ENCODE results near the gene AIRE. TPM values are rescaled to one million over a fixed set of nuclear protein-coding genes. Genes with fewer than 3 reads are reported as not detected.

The AIRE gene
- total RNA-seq, 6 experiments from 2014 or later = not detected

DNA sequence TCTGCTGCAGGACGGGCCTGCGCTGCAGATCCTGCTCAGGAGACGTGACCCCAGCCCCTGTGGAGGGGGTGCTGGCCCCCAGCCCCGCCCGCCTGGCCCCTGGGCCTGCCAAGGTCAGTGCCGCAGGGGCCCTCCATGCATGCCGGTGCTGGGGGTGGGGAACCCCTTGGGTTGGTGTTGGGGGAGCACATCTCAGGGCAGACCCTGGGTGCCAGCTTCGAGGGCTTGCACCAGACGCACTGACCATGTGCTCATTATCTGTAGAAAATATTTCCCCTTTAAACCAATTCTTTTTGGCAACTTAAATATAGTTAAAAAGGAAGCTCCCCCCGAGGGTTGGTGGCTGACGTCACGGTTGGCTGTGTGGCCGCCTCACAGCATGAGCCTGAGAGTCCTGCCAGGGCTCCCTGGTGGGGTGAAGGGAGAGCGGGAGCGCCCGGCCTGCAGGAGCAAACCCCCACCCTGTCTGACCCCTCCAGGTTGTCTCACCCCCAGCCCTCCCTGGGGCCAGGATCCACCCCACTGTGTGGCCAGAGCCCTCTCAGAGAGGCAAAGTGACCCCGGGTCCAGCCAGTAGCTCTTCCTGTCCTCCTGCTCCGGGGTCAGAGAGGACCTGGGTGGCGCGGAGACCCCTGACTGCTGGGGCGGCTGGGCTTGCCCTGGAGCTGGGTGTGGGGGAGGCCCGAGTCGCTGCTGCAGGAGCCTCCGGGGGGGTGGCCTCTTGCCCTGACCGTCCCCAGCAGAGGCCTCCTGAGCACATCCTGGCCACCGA lies 8.9 kb downstream of the AIRE start:
- DNase-seq (peak in 1 of 3 donors; percentile 57), ATAC-seq (no peak)
- Histone ChIP-seq H3K27ac (no peak overlapping the region), H3K27me3 (no peaks in the 10 kb centered on the region), H3K9me3 (no peaks in the 10 kb centered on the region), H3K36me3 (no peaks in the 10 kb centered on the region), H3K4me1 (peaks cover 0 to 5% (median 3%) of the 10 kb centered on the region in 4 donors), H3K4me3 (no peak overlapping the region)
- WGBS (ENCODE audit: insufficient coverage, low coverage, low lambda C conversion rate, missing lambda C conversion rate) = 69% methylated on average over 10 of the region's 26 CpGs
- intact Hi-C loops (cut with DNase I) = no loop called here
- no peak for TF ChIP-seq POLR2A (IDR thresholded peaks at IDR 0.05)
- TF ChIP-seq, protein P1, sequence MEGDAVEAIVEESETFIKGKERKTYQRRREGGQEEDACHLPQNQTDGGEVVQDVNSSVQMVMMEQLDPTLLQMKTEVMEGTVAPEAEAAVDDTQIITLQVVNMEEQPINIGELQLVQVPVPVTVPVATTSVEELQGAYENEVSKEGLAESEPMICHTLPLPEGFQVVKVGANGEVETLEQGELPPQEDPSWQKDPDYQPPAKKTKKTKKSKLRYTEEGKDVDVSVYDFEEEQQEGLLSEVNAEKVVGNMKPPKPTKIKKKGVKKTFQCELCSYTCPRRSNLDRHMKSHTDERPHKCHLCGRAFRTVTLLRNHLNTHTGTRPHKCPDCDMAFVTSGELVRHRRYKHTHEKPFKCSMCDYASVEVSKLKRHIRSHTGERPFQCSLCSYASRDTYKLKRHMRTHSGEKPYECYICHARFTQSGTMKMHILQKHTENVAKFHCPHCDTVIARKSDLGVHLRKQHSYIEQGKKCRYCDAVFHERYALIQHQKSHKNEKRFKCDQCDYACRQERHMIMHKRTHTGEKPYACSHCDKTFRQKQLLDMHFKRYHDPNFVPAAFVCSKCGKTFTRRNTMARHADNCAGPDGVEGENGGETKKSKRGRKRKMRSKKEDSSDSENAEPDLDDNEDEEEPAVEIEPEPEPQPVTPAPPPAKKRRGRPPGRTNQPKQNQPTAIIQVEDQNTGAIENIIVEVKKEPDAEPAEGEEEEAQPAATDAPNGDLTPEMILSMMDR (IDR thresholded peaks at IDR 0.05) = no peak

DNA sequence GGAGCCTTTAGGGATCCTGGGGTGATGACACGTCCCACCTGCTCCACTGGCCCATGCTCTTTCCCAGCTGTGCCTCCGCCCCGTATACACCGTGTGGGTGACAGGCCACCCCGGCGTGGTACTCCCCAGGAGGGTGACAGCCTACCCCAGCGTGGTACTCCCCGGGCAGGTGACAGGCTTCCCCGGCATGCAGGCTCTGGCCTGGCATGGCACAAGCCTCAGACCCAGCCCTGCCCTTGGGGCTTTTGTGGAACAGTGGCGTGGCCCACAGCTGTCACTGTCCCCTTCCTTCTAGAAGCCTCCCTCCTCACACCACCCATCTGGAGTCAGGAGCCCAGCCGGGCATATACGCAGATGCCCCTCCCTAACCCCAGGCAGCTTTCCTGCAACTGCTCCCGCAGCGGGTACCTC lies 9.5 kb downstream of the AIRE start:
- Histone ChIP-seq H3K9me3 (no peaks in the 10 kb centered on the region), H3K27me3 (no peaks in the 10 kb centered on the region), H3K4me1 (peaks cover 0 to 5% (median 3%) of the 10 kb centered on the region in 4 donors), H3K4me3 (no peak overlapping the region), H3K36me3 (no peaks in the 10 kb centered on the region), H3K27ac (no peak overlapping the region)
- no peak for DNase-seq
- intact Hi-C loops (cut with DNase I) = no loop called here
- TF ChIP-seq, protein P1 (IDR thresholded peaks at IDR 0.05) = no peak
- ATAC-seq = no peak
- WGBS (ENCODE audit: insufficient coverage, low coverage, low lambda C conversion rate, missing lambda C conversion rate) = 67% methylated on average over 6 of the region's 14 CpGs

DNA sequence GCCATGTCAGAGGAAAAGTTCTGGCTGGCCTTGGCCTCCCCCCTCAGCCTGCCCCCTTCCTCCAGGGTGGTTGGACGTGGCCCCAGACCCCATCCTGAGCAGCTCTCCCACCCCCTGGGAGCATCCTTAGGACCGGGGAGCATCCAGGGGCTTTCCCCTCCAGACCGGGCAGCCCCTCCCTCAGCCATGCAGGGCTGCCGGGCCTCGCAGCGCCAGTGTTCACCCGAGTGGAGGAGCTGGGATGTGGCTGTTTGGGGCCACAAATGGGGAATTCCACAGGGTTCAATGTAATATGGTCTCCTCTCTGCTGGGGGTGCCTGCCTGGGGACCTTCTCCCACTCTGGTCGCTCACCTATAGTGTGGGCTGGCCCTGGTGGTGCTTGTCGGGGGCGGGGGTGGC lies 10.0 kb downstream of the AIRE start:
- Histone ChIP-seq H3K27ac (no peak overlapping the region), H3K36me3 (no peaks in the 10 kb centered on the region), H3K27me3 (no peaks in the 10 kb centered on the region), H3K9me3 (no peaks in the 10 kb centered on the region), H3K4me1 (peaks cover 0 to 7% (median 3%) of the 10 kb centered on the region in 4 donors), H3K4me3 (no peak overlapping the region)
- TF ChIP-seq, protein P1 (IDR thresholded peaks at IDR 0.05) = no peak
- no peak for TF ChIP-seq POLR2A (IDR thresholded peaks at IDR 0.05)
- WGBS (ENCODE audit: insufficient coverage, low coverage, low lambda C conversion rate, missing lambda C conversion rate) = no CpG with 5 or more reads among the region's 10 CpGs
- intact Hi-C loops (cut with DNase I) = no loop called here
- ATAC-seq = no peak
- DNase-seq = no peak

DNA sequence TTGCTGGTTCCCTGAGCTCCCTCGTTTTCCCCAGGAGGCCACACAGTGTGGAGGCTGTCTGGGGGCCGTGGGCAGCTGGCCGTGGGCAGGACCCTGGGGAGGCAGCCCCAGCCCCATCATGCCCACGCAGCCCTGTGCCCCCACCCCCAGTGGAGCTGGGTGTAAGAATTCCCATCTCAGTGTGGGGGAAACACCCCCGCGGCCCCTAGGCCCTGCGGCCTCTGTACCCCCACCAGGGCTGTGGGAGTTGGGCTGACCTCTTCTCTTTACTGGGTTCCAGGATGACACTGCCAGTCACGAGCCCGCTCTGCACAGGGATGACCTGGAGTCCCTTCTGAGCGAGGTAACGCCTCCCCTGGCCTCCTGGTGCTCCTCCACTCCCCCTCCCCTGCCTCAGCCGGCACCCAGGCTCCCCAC lies 10.4 kb downstream of the AIRE start:
- Histone ChIP-seq H3K4me1 (peaks cover 0 to 12% (median 5%) of the 10 kb centered on the region in 4 donors), H3K9me3 (no peaks in the 10 kb centered on the region), H3K27me3 (no peaks in the 10 kb centered on the region), H3K4me3 (no peak overlapping the region), H3K27ac (no peak overlapping the region), H3K36me3 (no peaks in the 10 kb centered on the region)
- TF ChIP-seq, protein P1 (IDR thresholded peaks at IDR 0.05) = no peak
- no peak for TF ChIP-seq POLR2A (IDR thresholded peaks at IDR 0.05)
- no CpG with 5 or more reads among the region's 12 CpGs for WGBS (ENCODE audit: insufficient coverage, low coverage, low lambda C conversion rate, missing lambda C conversion rate)
- intact Hi-C loops (cut with DNase I) = no loop called here
- ATAC-seq (no peak), DNase-seq (no peak)
